Mesenchymal stem cell (in vitro differentiated cells and primary cell): ENCODE measurements around the gene ZBTB8OS.
"Not testable (repeated sequence)": the region's sequence is repeated elsewhere in the genome, so short reads cannot be mapped to it uniquely, and the experiment has no call there.

Source experiments
- DNase-seq: peaks from one replicate; pipeline ENCODE4 v3.0.0-alpha.2; 2013
- H2AFZ ChIP-seq: one replicate; pipeline ENCODE4 v1.6.1; 2013; ENCODE audit warnings: low read depth, mild to moderate bottlenecking, control low read depth, inconsistent platforms, low read length, moderate library complexity
- H2AK5ac ChIP-seq: 2 replicates; pipeline ENCODE4 v1.6.1; 2013; ENCODE audit warnings: low read length, moderate library complexity, mild to moderate bottlenecking, inconsistent platforms; ENCODE audit not compliant: severe bottlenecking
- H2BK120ac ChIP-seq: one replicate; pipeline ENCODE4 v1.6.1; 2013; ENCODE audit warnings: low read depth, mild to moderate bottlenecking, inconsistent platforms, low read length, moderate library complexity
- H2BK12ac ChIP-seq, 2 experiments: one replicate each; pipeline ENCODE4 v1.6.1; 2013; ENCODE audit warnings: inconsistent platforms in 2 of 2, low read length in 2 of 2, mild to moderate bottlenecking in 2 of 2, moderate library complexity in 2 of 2, control low read depth in 1 of 2
- H2BK15ac ChIP-seq: one replicate; pipeline ENCODE4 v1.6.1; 2013; ENCODE audit warnings: mild to moderate bottlenecking, low read depth, inconsistent platforms; ENCODE audit not compliant: poor library complexity, severe bottlenecking
- H2BK5ac ChIP-seq: 2 replicates; pipeline ENCODE4 v1.6.1; 2013; ENCODE audit warnings: low read depth, mild to moderate bottlenecking, low read length, control low read depth, inconsistent platforms; ENCODE audit not compliant: poor library complexity, severe bottlenecking
- H3K14ac ChIP-seq, 2 experiments: one replicate each; pipeline ENCODE4 v1.6.1; 2013; ENCODE audit warnings: inconsistent platforms in 2 of 2, low read length in 2 of 2, control low read depth in 1 of 2, mild to moderate bottlenecking in 1 of 2, moderate library complexity in 1 of 2
- H3K18ac ChIP-seq, 2 experiments: one replicate each; pipeline ENCODE4 v1.6.1; 2013; ENCODE audit warnings: inconsistent platforms in 2 of 2, low read length in 2 of 2, control low read depth in 1 of 2, low read depth in 1 of 2, mild to moderate bottlenecking in 1 of 2
- H3K23ac ChIP-seq, 2 experiments: one replicate each; pipeline ENCODE4 v1.6.1; 2013; ENCODE audit warnings: inconsistent platforms in 2 of 2, low read length in 2 of 2, mild to moderate bottlenecking in 2 of 2, moderate library complexity in 2 of 2, control low read depth in 1 of 2
- H3K27ac ChIP-seq: 2 replicates; pipeline ENCODE4 v1.5.1; 2013; ENCODE audit warnings: mild to moderate bottlenecking, moderate library complexity, low read length, control low read depth, inconsistent platforms; ENCODE audit not compliant: poor library complexity, severe bottlenecking
- H3K27me3 ChIP-seq, 2 experiments: 2 replicates each; pipeline versions ENCODE4 v1.6.1 to v1.7.0; 2013; ENCODE audit warnings: low read length in 2 of 2, mild to moderate bottlenecking in 2 of 2, moderate library complexity in 2 of 2, control low read depth in 1 of 2, inconsistent platforms in 1 of 2; ENCODE audit not compliant: control insufficient read depth in 1 of 2, insufficient read depth in 1 of 2
- H3K36me3 ChIP-seq, 2 experiments: 2 replicates each; pipeline versions ENCODE4 v1.6.1 to v1.7.0; 2013; ENCODE audit warnings: low read length in 2 of 2, control low read depth in 1 of 2, inconsistent platforms in 1 of 2, low read depth in 1 of 2, mild to moderate bottlenecking in 1 of 2; ENCODE audit not compliant: insufficient read depth in 2 of 2, control insufficient read depth in 1 of 2
- H3K4ac ChIP-seq, 2 experiments: one replicate each; pipeline ENCODE4 v1.6.1; 2013; ENCODE audit warnings: inconsistent platforms in 2 of 2, low read length in 2 of 2, mild to moderate bottlenecking in 2 of 2, moderate library complexity in 2 of 2, control low read depth in 1 of 2, low read depth in 1 of 2
- H3K4me1 ChIP-seq: 2 replicates; pipeline ENCODE4 v1.6.1; 2013; ENCODE audit warnings: low read depth, low read length, control low read depth; ENCODE audit not compliant: control insufficient read depth, insufficient read depth
- H3K4me2 ChIP-seq: 2 replicates; pipeline ENCODE4 v1.6.1; 2013; ENCODE audit warnings: low read length, mild to moderate bottlenecking, inconsistent platforms; ENCODE audit not compliant: poor library complexity, severe bottlenecking
- H3K4me3 ChIP-seq, 2 experiments: 2 replicates each; pipeline versions ENCODE4 v1.5.1 to v1.7.0; 2013; ENCODE audit warnings: low read length in 2 of 2, mild to moderate bottlenecking in 2 of 2, control low read depth in 1 of 2, low read depth in 1 of 2; ENCODE audit not compliant: insufficient read depth in 1 of 2
- H3K79me1 ChIP-seq: replicated peaks from 2 replicates; pipeline ENCODE4 v1.6.1; 2013; ENCODE audit warnings: mild to moderate bottlenecking, control low read depth, low read length, inconsistent platforms; ENCODE audit not compliant: poor library complexity, severe bottlenecking
- H3K9ac ChIP-seq: 2 replicates; pipeline ENCODE4 v1.7.0; 2013; ENCODE audit warnings: mild to moderate bottlenecking, low read length, moderate library complexity
- H3K9me3 ChIP-seq: 2 replicates; pipeline ENCODE4 v1.7.0; 2013; ENCODE audit warnings: mild to moderate bottlenecking, low read length; ENCODE audit not compliant: control insufficient read depth
- H4K8ac ChIP-seq: one replicate; pipeline ENCODE4 v1.6.1; 2013; ENCODE audit warnings: inconsistent platforms, mild to moderate bottlenecking, low read length, moderate library complexity
- H4K91ac ChIP-seq: one replicate; pipeline ENCODE4 v1.6.1; 2013; ENCODE audit warnings: mild to moderate bottlenecking, low read length, inconsistent platforms
- WGBS: methylation state at CpG from one replicate; pipeline ENCODE4 v1.1.7; 2013; ENCODE audit warnings: mixed read lengths; 5-methylcytosine and 5-hydroxymethylcytosine counted together

ZBTB8OS gene

GRCh38 chr1:32630173-32630572 lies 20.2 kb downstream of the ZBTB8OS start:
- not testable (repeated sequence) for H2AK5ac ChIP-seq, H3K4me2 ChIP-seq, H2BK5ac ChIP-seq, H3K14ac ChIP-seq, H2AFZ ChIP-seq, DNase-seq, H3K9me3 ChIP-seq, H3K4ac ChIP-seq, H3K27me3 ChIP-seq, H4K91ac ChIP-seq, H2BK12ac ChIP-seq, H3K4me3 ChIP-seq, H3K27ac ChIP-seq, H3K18ac ChIP-seq, H2BK120ac ChIP-seq, H4K8ac ChIP-seq, H3K9ac ChIP-seq, H2BK15ac ChIP-seq, H3K23ac ChIP-seq, H3K4me1 ChIP-seq
- Histone ChIP-seq H3K36me3 (peaks cover 37 to 66% of the 10 kb centered on the region in 2 experiments), H3K79me1 (peaks cover 26% of the 10 kb centered on the region)
- over 99% methylated on average over 4 of the region's 4 CpGs for WGBS

- H3K4me1 ChIP-seq = no peaks in the 10 kb centered on the region
- peaks cover 29% of the 10 kb centered on the region for H3K79me1 ChIP-seq
- DNase-seq = no peak
- no peak overlapping the region for H3K23ac ChIP-seq
- no peak overlapping the region for H3K27ac ChIP-seq
- 95% methylated on average over 10 of the region's 11 CpGs for WGBS
- H2AK5ac ChIP-seq = no peak overlapping the region
- H3K36me3 ChIP-seq = peaks cover 40 to 61% of the 10 kb centered on the region in 2 experiments
- H3K14ac ChIP-seq = no peak overlapping the region
- no peak overlapping the region for H3K4me3 ChIP-seq
- H3K27me3 ChIP-seq = no peaks in the 10 kb centered on the region
- H2BK120ac ChIP-seq = no peak overlapping the region
- no peak overlapping the region for H3K18ac ChIP-seq
- H2AFZ ChIP-seq = no peak overlapping the region
- H4K8ac ChIP-seq = no peak overlapping the region
- no peak overlapping the region for H2BK12ac ChIP-seq
- no peak overlapping the region for H3K9ac ChIP-seq
- no peak overlapping the region for H2BK5ac ChIP-seq
- no peaks in the 10 kb centered on the region for H3K9me3 ChIP-seq
- H2BK15ac ChIP-seq = no peak overlapping the region
- H3K4ac ChIP-seq = no peak overlapping the region
- H3K4me2 ChIP-seq = no peak overlapping the region
- no peak overlapping the region for H4K91ac ChIP-seq
Observed at GRCh38 chr1:32627596-32628162, 22.7 kb downstream of the ZBTB8OS start.

GRCh38 chr1:32626176-32626575 lies 24.2 kb downstream of the ZBTB8OS start:
- no peak overlapping the region for H3K4me3 ChIP-seq
- H3K9me3 ChIP-seq = no peaks in the 10 kb centered on the region
- no peak overlapping the region for H3K4ac ChIP-seq
- no peak overlapping the region for H2BK5ac ChIP-seq
- no peaks in the 10 kb centered on the region for H3K27me3 ChIP-seq
- peaks cover 30% of the 10 kb centered on the region for H3K79me1 ChIP-seq
- H2AK5ac ChIP-seq = no peak overlapping the region
- WGBS = 88% methylated on average over 1 of the region's 1 CpG
- no peak overlapping the region for H3K4me2 ChIP-seq
- DNase-seq = no peak
- H3K23ac ChIP-seq = no peak overlapping the region
- H2AFZ ChIP-seq = no peak overlapping the region
- no peak overlapping the region for H3K27ac ChIP-seq
- H3K14ac ChIP-seq = no peak overlapping the region
- H3K18ac ChIP-seq = no peak overlapping the region
- no peak overlapping the region for H3K9ac ChIP-seq
- H2BK15ac ChIP-seq = no peak overlapping the region
- H2BK120ac ChIP-seq = no peak overlapping the region
- peaks cover 34 to 54% of the 10 kb centered on the region in 2 experiments for H3K36me3 ChIP-seq
- no peak overlapping the region for H4K91ac ChIP-seq
- no peak overlapping the region for H4K8ac ChIP-seq
- no peak overlapping the region for H2BK12ac ChIP-seq
- H3K4me1 ChIP-seq = no peaks in the 10 kb centered on the region

- H3K9ac ChIP-seq = no peak overlapping the region
- no peaks in the 10 kb centered on the region for H3K27me3 ChIP-seq
- no peak overlapping the region for H3K14ac ChIP-seq
- 100% methylated on average over 2 of the region's 5 CpGs for WGBS
- H3K23ac ChIP-seq = no peak overlapping the region
- H2BK12ac ChIP-seq = no peak overlapping the region
- no peak overlapping the region for H3K27ac ChIP-seq
- no peak overlapping the region for H4K91ac ChIP-seq
- H2AK5ac ChIP-seq = no peak overlapping the region
- no peaks in the 10 kb centered on the region for H3K9me3 ChIP-seq
- no peak overlapping the region for H2BK5ac ChIP-seq
- H3K18ac ChIP-seq = no peak overlapping the region
- H3K4ac ChIP-seq = no peak overlapping the region
- H3K4me2 ChIP-seq = no peak overlapping the region
- no peak overlapping the region for H4K8ac ChIP-seq
- H2AFZ ChIP-seq = no peak overlapping the region
- no peak overlapping the region for H2BK120ac ChIP-seq
- DNase-seq = no peak
- H3K36me3 ChIP-seq = peaks cover 24 to 45% of the 10 kb centered on the region in 2 experiments
- H3K4me1 ChIP-seq = no peaks in the 10 kb centered on the region
- no peak overlapping the region for H2BK15ac ChIP-seq
- no peak overlapping the region for H3K4me3 ChIP-seq
- peaks cover 22% of the 10 kb centered on the region for H3K79me1 ChIP-seq
Observed at GRCh38 chr1:32623775-32624174, 26.6 kb downstream of the ZBTB8OS start.
